Keratinocyte (primary cell): ENCODE data around the gene XK.

Experiments
- CTCF ChIP-seq, 3 experiments: IDR thresholded peaks in 1 of 3; conservative IDR thresholded peaks in 1 of 3; optimal IDR thresholded peaks in 1 of 3; 2 replicates in 2 of 3; 3 replicates in 1 of 3; pipeline versions ENCODE3 to v1.5.1; 2011; ENCODE audit warnings: low read length in 3 of 3, mild to moderate bottlenecking in 3 of 3, moderate library complexity in 2 of 3, control low read depth in 1 of 3, inconsistent platforms in 1 of 3; ENCODE audit not compliant: insufficient read depth in 2 of 3; ENCODE audit errors: extremely low read depth in 1 of 3
- EZH2 ChIP-seq: IDR thresholded peaks from one replicate; pipeline ENCODE4 v1.6.1; 2012; ENCODE audit warnings: inconsistent platforms, mild to moderate bottlenecking, low read length, moderate library complexity

GRCh38 chrX:37685381-37686359 lies at the start of gene XK:
- TF ChIP-seq CTCF (optimal IDR thresholded peaks at IDR 0.05 in 1 of 3, IDR thresholded peaks at IDR 0.05 in 1 of 3, conservative IDR thresholded peaks at IDR 0.05 in 1 of 3; ENCODE audit: extremely low read depth in 1 of 3, insufficient read depth in 2 of 3, low read length in 3 of 3) (no peak), EZH2 (no peak)
